NT2/D1 (cell line): Measurements from ENCODE around the gene AP2A2.

Experiments used
- SUZ12 ChIP-seq: IDR thresholded peaks from 2 replicates; pipeline ENCODE4 v1.6.1; 2011; ENCODE audit not compliant: insufficient read length, insufficient read depth; ENCODE audit errors: extremely low read depth
- YY1 ChIP-seq: IDR thresholded peaks from 2 replicates; pipeline ENCODE4 v1.6.1; 2011; ENCODE audit not compliant: insufficient read length, insufficient read depth
- ZNF274 ChIP-seq: IDR thresholded peaks from 2 replicates; pipeline ENCODE4 v1.6.1; 2011; ENCODE audit warnings: mild to moderate bottlenecking, low read depth, low read length

- TF ChIP-seq ZNF274 (no peak), YY1 (no peak), SUZ12 (no peak)
Measured at GRCh38 chr11:1029051-1029450, 103.4 kb downstream of the AP2A2 start.
